AG04449 (cell line): Measurements from ENCODE around the gene OCA2.

Source experiments
- CTCF ChIA-PET: fragments of 350-600 bp; formaldehyde crosslinking; extraction: SDS; loops from one replicate; lab custom pipeline; 2021; ENCODE audit warnings: antibody characterized with exemption; lab: Yijun Ruan, JAX
- POLR2A ChIA-PET: fragments of 400-600, 350-600 bp; formaldehyde crosslinking; extraction: SDS; loops from one replicate; lab custom pipeline; 2020; ENCODE audit warnings: antibody characterized with exemption, inconsistent platforms; lab: Yijun Ruan, JAX
- DNase-seq: peaks from one replicate; pipeline ENCODE4 v3.0.0-alpha.2; 2010; ENCODE audit warnings: low read depth, low spot score
- H3K4me3 ChIP-seq: 2 replicates; pipeline ENCODE4 v1.5.1; 2011; ENCODE audit warnings: low read depth, mild to moderate bottlenecking, control low read depth, low read length
- TF ChIP-seq, protein P1 (sequence below): IDR thresholded peaks from one replicate; pipeline ENCODE4 v1.5.1; 2011; ENCODE audit warnings: mild to moderate bottlenecking, moderate library complexity, low read length, control low read depth, inconsistent platforms; ENCODE audit not compliant: insufficient read depth; ENCODE audit errors: missing control alignments

Gene OCA2

DNA sequence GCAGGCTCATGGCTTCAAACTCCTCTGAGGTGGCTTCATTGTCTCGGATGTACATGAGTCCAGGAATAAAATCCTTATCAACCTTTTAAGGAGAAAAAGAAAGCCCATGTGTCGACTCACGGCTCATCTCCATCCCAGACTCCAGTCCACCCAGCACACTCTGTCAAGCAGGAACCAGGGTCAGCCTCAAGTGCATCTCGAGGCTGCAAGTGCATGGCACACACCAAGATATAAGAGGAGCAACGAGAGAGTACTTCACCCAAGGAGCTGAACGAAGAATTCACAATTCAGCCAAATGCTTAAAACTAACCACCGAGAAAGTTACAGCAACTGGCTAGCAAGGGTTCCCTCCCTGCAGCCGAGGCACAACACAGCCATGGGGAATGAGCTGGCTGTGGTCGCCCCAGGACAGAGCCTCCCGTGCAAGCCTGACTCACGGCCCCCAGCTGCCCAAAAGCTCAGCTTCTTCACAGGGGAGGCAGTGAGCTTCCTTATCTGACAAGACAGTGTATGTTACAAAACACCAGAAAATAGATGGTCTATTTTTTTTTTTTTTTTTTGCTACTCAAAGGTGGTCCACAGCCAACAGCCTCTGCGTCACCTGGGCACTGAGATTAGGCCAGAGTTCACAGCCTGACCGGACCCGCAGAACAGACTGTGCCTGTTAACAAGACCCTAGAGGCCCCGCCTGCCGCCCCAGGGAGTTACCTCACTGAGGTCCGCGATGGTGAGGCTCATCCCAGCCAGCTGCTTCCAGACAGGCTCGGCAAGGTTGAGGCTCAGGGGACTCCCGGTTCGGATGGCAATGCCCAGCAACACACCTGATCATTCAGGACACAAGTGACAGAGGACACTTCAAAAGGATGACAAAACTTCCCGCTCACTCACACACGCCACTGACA, 15.9 kb upstream of the OCA2 start:
- POLR2A ChIA-PET = interaction anchor here (0.6 kb wide), 1 partner anchor 17 kb away, joined by 3 read pairs; no protein-coding TSS in a partner anchor
- H3K4me3 ChIP-seq = no peak overlapping the region
- TF ChIP-seq, protein P1, sequence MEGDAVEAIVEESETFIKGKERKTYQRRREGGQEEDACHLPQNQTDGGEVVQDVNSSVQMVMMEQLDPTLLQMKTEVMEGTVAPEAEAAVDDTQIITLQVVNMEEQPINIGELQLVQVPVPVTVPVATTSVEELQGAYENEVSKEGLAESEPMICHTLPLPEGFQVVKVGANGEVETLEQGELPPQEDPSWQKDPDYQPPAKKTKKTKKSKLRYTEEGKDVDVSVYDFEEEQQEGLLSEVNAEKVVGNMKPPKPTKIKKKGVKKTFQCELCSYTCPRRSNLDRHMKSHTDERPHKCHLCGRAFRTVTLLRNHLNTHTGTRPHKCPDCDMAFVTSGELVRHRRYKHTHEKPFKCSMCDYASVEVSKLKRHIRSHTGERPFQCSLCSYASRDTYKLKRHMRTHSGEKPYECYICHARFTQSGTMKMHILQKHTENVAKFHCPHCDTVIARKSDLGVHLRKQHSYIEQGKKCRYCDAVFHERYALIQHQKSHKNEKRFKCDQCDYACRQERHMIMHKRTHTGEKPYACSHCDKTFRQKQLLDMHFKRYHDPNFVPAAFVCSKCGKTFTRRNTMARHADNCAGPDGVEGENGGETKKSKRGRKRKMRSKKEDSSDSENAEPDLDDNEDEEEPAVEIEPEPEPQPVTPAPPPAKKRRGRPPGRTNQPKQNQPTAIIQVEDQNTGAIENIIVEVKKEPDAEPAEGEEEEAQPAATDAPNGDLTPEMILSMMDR = no peak
- CTCF ChIA-PET = interaction anchor here (0.7 to 5.5 kb wide), 4 partner anchors 10 to 1224 kb away, joined by 3 to 89 read pairs (median 4); partner anchors contain the start of gene OCA2
- DNase-seq = no peak

DNA sequence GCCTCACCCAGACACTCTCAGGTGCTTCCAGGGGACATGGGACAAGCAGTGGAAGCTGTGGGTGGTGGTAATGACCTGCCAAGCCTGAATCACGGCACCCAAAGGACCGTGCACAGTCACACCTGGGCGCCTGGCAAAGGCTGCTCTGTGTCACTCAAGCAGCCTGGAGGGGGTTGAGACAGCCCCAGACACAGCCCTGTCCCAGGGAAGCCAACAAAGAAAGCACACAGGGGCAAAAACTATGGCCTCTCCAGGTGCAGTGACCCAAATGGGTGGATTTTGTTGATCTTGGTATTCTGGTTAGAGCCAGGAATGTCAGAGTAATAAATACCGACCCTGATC, 15.0 kb upstream of the OCA2 start:
- H3K4me3 ChIP-seq = no peak overlapping the region
- ChIA-PET CTCF (interaction anchor here (1.2 to 5.5 kb wide), 2 partner anchors 11 to 15 kb away, joined by 3 to 89 read pairs; partner anchors contain the start of gene OCA2), POLR2A (no interaction called here)
- TF ChIP-seq, protein P1 = no peak
- DNase-seq = no peak

DNA sequence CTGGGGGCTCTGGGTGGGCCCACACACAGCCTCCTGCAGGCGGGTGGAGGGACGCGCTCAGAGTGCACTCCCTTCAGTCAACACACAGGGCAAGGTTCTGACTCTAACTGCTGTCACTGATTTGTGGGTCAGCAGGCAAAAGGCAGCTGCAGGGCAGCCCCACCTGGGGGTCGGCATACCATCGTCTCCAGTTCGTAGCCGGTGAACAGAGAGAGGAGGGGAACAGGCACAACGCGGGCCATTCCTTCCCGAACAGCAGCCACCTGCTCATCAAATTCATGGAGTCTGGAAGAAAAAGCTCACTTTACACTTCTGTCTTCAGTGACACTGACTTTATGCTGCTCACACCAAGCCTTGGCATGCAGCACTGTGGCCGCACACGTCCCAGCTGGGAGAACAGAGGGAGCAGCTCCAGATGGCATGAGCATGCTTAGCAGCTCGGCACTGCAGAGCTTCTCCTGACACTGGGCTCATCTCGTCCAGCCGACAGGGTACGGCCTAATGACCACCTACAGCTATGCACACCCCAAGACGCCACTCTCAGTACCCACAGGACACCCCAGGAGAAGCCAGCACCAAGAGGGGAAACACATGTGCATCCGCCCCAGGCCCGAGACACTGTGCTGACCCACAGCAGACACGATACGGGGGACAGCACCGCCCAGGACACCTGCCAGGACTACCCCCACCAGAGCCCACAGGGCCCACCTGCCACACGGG, 14.4 kb upstream of the OCA2 start:
- ChIA-PET POLR2A (no interaction called here), CTCF (interaction anchor here (5.5 kb wide), 1 partner anchor 12 kb away, joined by 89 read pairs; no protein-coding TSS in a partner anchor)
- no peak for DNase-seq
- H3K4me3 ChIP-seq = no peak overlapping the region
- TF ChIP-seq, protein P1 = no peak

DNA sequence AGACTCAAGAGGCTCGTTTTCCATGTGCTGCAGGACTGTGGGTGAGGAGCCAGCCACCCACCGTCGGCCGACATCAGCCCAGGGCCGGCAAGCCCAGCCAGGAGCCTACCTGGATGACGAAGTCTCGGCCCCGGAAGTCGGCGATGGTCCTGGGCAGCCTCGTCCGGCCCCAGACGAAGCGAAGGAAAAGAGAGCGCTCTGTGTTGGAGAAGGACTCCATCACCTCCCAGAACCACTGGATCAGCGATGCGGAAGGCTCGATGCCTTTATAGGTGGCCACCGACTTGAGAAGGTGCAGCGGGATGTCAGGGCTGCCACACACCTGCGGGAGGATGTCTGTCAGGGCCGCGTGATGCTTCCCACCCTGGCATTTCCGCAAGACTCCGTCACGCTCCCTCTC, 13.8 kb upstream of the OCA2 start:
- ChIA-PET POLR2A (no interaction called here), CTCF (interaction anchor here (3.8 to 5.5 kb wide), 2 partner anchors 11 to 12 kb away, joined by 34 to 89 read pairs; no protein-coding TSS in a partner anchor)
- TF ChIP-seq, protein P1 = no peak
- no peak overlapping the region for H3K4me3 ChIP-seq
- DNase-seq = no peak

DNA sequence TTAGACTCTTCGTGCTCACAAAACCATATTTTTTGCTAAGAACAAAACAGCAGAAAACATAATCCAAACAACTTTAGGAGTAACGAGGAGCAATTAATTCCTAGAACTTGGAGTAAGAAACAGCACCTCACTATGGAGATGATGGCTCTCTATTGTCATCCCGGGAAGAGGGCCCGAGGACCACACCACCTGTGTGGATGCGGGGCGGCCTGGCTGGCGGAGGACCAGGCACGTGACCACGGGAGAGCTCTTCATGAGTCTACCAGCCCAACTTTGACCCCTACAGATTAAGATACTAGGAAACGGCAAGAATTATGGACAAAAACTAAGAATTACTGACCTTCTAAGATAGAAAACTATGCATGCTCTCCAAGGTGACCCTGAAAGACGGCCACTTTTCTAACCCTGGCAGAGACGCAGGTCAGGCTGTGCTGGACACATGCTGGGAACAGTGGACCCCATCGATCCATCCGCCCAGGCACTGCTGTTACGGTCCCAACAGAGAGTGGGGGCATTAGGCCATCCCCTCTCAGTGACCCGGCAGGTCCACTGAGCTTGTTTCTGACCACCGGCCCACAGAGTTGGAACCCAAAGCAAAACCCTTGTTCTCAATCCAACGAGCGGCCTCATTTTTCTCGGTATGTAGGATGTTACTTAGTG, 13.1 kb upstream of the OCA2 start:
- no peak for DNase-seq
- ChIA-PET POLR2A (no interaction called here), CTCF (interaction anchor here (3.8 kb wide), 1 partner anchor 12 kb away, joined by 34 read pairs; no protein-coding TSS in a partner anchor)
- H3K4me3 ChIP-seq = no peak overlapping the region
- TF ChIP-seq, protein P1 = no peak
